Right ventricle myocardium inferior (tissue), 1 donor: Measurements from ENCODE around the gene ATXN7L3. TPM values are rescaled to one million over a fixed set of nuclear protein-coding genes. Genes with fewer than 3 reads are reported as not detected.
"Not testable (repeated sequence)": the region's sequence is repeated elsewhere in the genome, so short reads cannot be mapped to it uniquely, and the experiment has no call there.

Experiments used
- ATAC-seq: fragments of 200-7000 bp; cut with Tn5 transposase; one replicate; pipeline ENCODE4 v1.9.1; 2020; ENCODE audit warnings: mild to moderate bottlenecking, moderate library complexity
- DNase-seq: peaks from one replicate; pipeline ENCODE4 v3.0.0; 2021; ENCODE audit errors: missing footprints
- intact Hi-C: fragments of 100-400 bp; cut with DNase I; formaldehyde crosslinking; loops from one replicate; pipeline ENCODE4 v1.11.0; 2022
- long read RNA-seq: library from polyadenylated mRNA; unstranded; transcript quantifications from one replicate; pipeline ENCODE4 v2.0.0, GENCODE V29; 2021
- total RNA-seq: library from RNA; stranded (reverse); fragmentation: NEBNext Ultra II Directional; extraction: Animal tissue kit (Norgen Biotek cat#: 25700); gene quantifications from one replicate; pipeline ENCODE4 v1.2.1, GENCODE V29; 2021
- donor health status: DM: no; HTN: yes; CAD: no; lungs with severe emphysema.

Gene ATXN7L3, protein sequence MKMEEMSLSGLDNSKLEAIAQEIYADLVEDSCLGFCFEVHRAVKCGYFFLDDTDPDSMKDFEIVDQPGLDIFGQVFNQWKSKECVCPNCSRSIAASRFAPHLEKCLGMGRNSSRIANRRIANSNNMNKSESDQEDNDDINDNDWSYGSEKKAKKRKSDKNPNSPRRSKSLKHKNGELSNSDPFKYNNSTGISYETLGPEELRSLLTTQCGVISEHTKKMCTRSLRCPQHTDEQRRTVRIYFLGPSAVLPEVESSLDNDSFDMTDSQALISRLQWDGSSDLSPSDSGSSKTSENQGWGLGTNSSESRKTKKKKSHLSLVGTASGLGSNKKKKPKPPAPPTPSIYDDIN
- total RNA-seq = 40.8 TPM
- long read RNA-seq, partial matches to known transcripts = 2 of 17 reads
- long read RNA-seq, other reads (novel, unspliced or antisense) = 12 of 17 reads

- intact Hi-C loops = loop anchor here (1.0 to 10.0 kb wide), 3 partner anchors 13 to 305 kb away; partner anchors contain the start of genes GPATCH8 and TMUB2
- peak; percentile 96 for ATAC-seq
- DNase-seq = peak; percentile 99
Measured at GRCh38 chr17:44199553-44200477, at the start of gene ATXN7L3. ATXN7L3 (minus strand) TSS chr17:44199884; CDS start chr17:44198070, 1,814 bp downstream.

DNA sequence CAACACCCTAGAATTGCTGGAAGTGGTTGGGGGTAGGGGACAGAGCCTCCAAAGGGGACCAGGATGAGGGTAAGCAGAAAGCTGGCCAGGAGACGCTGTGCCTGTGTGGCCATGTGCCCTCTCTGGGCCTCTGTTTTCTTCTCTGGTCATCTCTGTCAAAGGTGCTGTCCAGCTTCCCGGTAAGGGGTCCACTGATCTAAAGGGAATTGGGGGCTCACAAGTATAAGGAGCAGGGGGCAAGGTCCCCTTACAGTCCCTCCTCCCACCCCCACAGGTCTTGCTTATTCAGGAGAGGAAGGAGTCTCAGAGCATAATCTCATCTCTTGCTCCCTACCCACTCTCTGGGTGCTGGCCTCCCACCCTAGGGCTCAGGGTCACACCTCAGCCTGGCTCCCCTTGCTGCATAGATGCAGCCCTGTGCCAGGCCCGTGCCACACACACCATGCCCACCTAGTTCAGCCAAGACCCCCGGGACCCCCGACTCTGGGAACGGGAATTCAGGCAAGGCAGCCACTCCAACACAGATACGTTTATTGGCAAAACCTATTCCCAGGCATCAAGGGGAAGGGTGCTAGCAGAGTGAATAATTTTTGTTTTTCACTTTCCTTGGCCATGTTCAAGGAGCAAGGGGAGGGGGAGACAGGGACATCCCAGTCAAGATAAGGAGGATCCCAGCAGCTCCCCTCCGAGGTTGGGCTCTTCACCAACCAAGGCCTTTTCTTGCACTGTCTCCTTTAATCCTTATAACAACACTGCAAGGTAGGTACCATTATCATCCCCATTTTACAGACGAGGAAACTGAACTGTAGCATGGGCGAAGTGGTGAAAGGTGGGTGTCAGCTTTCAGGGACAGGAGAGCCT is 48.4 kb upstream of the ATXN7L3 start:
- peak; percentile 19 for ATAC-seq
- intact Hi-C loops = no loop called here
- no peak for DNase-seq

DNA sequence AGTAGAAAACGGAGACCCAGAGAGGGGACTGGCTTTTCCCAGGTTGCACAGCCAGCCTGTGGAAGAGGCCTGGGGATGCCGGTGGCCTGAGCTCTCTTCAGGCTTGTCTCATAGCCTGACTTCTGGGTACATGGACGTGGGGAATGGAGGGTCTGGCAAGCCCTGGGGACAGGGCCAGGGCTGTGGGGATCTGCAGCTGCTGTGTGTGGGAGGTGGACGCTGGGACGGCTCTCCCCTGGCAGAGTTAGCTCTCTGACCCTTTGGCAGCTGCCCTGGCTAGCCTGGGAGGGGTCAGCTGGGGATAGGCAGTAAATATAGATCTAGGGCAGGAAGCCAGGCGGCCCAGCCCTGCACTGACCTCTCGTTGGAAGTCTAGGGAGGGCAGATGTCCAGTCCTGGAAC is 47.8 kb upstream of the ATXN7L3 start:
- intact Hi-C loops = no loop called here
- DNase-seq = no peak
- peak; percentile 89 for ATAC-seq

DNA sequence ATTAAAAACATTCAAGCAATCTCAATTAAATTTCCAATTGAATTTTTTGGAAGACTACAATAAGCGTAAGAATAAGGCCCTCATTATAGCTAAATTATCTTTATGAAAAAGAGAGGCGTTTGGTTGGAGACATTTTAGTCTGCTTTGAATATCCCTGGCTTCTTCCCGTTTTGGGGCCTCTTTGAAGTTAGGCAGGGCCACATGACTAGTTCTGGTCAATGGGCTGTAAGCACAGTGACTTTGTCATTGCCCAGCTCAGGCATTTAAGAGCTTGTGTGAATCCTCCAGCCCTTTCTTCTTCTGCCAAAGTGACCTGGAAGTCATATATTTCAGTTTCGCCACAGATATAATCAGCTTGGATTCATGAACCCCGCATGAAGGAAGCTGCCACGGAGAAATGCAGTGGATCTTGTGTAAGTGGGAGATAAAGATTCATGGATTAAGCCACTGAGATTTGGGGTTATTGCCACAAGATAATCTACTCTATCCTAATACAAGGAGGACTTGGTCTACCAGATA is 41.5 kb upstream of the ATXN7L3 start:
- intact Hi-C loops = no loop called here
- ATAC-seq (no peak), DNase-seq (no peak)

- intact Hi-C loops, DNase-seq, ATAC-seq: not testable (repeated sequence)
Measured at GRCh38 chr17:44237886-44238285, 38.2 kb upstream of the ATXN7L3 start.

- no peak for ATAC-seq
- intact Hi-C loops = no loop called here
- no peak for DNase-seq
Measured at GRCh38 chr17:44236444-44236991, 36.8 kb upstream of the ATXN7L3 start.

GRCh38 chr17:44235583-44235936 is 35.9 kb upstream of the ATXN7L3 start:
- ATAC-seq (no peak), DNase-seq (no peak)
- intact Hi-C loops = no loop called here

DNA sequence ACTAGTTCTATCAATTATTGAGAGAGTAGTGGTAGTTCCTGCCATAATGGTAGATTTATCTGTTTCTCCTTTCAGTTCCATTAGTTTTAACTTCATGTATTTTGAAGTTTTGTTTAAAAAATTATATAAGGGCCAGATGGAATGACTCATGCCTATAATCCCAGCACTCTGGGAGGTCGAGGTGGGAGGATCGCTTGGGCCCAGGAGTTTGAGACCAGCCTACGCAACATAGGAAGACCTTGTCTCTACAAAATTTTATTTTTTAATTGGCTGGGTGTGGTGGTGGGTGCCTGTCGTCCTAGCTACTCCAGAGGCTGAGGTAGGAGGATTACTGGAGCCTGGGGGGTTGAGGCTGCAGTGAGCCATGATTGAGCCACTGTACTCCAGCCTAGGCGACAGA is 33.9 kb upstream of the ATXN7L3 start:
- ATAC-seq (no peak), DNase-seq (no peak)
- intact Hi-C loops = no loop called here

GRCh38 chr17:44232061-44232460 is 32.4 kb upstream of the ATXN7L3 start:
- no peak for DNase-seq
- intact Hi-C loops = no loop called here

DNA sequence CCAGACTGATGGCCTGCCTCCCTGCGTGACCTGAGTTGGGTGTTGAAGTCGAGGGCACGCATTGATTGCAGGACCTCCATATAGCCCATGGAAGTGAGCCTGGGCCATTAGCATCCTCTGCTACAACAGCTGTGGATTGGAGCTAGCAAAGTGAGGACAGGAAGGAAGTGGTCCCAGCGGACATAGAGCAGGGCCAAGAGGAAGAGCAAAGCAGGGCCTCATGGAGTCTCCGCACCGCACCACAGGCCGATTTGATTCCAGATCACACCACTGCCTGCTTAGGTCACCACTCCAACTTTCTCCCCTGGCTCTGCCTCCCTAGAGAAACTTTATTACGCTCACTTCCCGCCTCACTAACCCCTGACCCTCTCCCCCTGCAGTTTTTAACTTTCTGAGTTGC is 30.5 kb upstream of the ATXN7L3 start:
- intact Hi-C loops = no loop called here
- ATAC-seq (peak; percentile 64), DNase-seq (no peak)

More at GRCh38 chr17:44232061-44232460, 32.4 kb upstream of the ATXN7L3 start:
- ATAC-seq = no peak

GRCh38 chr17:44229090-44229489 is 29.4 kb upstream of the ATXN7L3 start:
- ATAC-seq = no peak
- DNase-seq = no peak
- intact Hi-C loops = no loop called here

GRCh38 chr17:44223541-44224071 is 23.9 kb upstream of the ATXN7L3 start:
- DNase-seq (no peak), ATAC-seq (no peak)
- intact Hi-C loops = loop anchor here (5.0 kb wide), 1 partner anchor 49 kb away; no protein-coding TSS in a partner anchor

DNA sequence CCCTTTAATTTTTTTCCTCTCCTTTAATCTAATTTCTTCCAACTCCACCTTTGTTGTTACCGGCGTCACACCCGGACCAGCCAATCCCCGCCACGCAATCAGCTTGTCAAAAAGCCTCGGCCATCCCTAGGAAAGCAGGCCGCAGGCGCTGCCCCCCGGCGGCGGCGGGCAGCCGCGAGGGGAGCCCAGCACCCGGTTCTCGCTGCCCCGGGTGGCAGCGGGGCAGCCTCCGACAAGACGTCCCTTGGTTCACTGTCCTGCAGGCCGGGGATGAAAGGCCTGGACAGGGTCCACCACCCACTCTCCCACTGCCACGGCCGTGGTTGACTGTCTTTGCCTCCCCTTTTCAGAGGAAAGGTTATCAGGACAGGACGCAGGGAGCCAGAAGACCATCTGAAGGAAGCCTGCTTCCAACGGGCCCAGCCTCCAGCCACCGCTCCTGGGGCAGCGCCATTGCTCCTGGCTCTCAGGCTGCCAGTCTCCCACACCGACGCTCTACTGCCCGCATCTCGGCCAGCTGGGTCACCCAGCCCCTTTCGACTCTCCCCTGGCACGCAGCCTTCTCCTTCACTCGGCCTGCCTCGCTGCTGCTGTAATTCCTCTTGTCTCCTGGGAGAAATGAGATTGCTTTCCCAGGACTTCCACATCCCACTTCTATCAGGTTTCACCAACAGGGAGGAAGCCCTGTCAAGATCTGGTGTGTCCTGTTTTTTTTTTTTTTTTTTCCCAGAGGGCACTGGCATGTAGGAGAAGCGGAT is 22.6 kb upstream of the ATXN7L3 start:
- DNase-seq (peak; percentile 87), ATAC-seq (peak; percentile 51)
- intact Hi-C loops = loop anchor here (5.0 kb wide), 1 partner anchor 50 kb away; no protein-coding TSS in a partner anchor

DNA sequence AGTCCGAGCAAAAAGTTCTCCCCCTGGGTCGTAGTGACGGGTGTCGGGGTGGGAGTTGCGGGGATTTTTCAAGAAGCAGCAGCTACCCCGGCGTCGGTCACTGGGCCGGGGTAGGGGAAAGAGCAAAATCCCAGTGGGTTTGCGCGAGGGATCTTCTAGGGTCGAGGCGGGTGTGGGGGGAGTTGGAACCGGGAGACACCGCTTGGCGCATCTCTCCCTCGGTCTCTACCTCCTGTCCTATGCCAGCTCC is 22.1 kb upstream of the ATXN7L3 start:
- intact Hi-C loops = loop anchor here (5.0 kb wide), 1 partner anchor 51 kb away; no protein-coding TSS in a partner anchor
- no peak for DNase-seq
- ATAC-seq = no peak

DNA sequence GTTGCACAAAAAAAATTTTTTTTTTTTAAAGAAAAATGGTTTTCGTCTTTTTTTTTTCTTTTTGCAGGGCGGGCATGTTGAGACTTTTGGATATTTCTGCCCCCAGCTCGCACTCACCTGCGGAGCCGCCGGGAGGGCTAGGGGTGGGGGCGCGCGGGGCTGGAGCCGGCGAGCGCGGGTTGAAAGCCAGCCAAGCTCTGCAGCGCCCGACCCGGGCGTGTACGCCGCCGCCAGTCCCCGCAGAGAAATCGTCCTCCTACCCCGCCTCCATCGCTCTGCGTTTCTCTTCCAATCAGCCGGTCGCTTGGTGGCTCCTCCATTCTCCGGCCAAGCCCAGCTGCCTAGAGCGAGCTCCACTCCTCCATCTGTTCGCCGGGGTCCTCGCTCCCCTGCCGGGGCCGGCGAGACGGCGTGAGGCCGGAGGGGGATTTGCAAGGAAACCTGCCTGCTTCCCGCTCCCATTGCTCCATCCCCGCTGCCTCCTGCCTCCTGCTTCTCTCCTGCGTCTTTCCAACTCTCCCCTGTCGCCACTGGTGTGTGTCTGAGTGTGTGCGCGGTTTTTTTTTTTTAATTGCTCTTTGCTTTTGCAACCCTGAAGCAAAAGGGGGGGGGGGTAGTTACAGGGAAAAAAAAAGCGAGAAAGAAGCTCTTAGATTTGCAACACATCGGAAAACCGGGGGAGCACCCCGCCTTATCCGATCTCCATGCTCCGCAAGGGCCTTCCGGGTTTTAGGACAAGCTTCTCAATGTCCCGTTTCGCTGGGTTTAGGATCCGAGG is 21.6 kb upstream of the ATXN7L3 start:
- peak; percentile 66 for ATAC-seq

More for the DNA sequence above, 21.6 kb upstream of the ATXN7L3 start:
- intact Hi-C loops = loop anchor here (5.0 kb wide), 1 partner anchor 51 kb away; no protein-coding TSS in a partner anchor
- peak; percentile 86 for DNase-seq
